Peyer's patch (tissue), 4 donors: ENCODE results near the gene PALS2.

Experiments
- POLR2A ChIP-seq, 2 donors: fragments of 450-650 bp; IDR thresholded peaks; one replicate each; pipeline ENCODE4 v1.5.1; 2017; ENCODE audit warnings: antibody characterized with exemption in 2 of 2, mild to moderate bottlenecking in 2 of 2, moderate library complexity in 2 of 2
- TF ChIP-seq, protein P1 (sequence below), 6 experiments: fragments of 450-650 bp in 4 of 6; fragments of 200-600 bp in 2 of 6; sonication (generic) in 1 of 6; IDR thresholded peaks; one replicate each; pipeline ENCODE4 v1.5.1; 2017 to 2019; ENCODE audit warnings: antibody characterized with exemption in 6 of 6, mild to moderate bottlenecking in 3 of 6, moderate library complexity in 1 of 6

DNA sequence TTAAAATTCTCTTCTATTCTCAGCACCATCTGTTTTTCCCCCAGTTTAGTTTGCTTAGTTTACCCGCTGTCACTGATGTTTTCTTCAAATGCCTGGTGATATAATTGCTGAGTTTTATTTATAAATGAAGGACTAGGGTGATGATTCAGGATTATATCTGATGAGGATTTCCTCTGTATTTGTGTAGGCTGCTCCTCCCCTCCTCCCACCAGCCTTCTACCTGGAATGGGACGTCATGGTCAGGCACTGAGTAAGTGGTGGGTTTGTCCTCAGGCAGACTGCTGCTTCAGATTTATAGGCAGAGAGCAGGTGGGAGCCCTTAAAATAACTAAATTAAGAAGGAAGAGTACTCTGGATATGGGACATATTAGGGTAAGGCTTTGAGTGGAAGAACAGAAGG is 35.8 kb downstream of the PALS2 start:
- TF ChIP-seq, protein P1, sequence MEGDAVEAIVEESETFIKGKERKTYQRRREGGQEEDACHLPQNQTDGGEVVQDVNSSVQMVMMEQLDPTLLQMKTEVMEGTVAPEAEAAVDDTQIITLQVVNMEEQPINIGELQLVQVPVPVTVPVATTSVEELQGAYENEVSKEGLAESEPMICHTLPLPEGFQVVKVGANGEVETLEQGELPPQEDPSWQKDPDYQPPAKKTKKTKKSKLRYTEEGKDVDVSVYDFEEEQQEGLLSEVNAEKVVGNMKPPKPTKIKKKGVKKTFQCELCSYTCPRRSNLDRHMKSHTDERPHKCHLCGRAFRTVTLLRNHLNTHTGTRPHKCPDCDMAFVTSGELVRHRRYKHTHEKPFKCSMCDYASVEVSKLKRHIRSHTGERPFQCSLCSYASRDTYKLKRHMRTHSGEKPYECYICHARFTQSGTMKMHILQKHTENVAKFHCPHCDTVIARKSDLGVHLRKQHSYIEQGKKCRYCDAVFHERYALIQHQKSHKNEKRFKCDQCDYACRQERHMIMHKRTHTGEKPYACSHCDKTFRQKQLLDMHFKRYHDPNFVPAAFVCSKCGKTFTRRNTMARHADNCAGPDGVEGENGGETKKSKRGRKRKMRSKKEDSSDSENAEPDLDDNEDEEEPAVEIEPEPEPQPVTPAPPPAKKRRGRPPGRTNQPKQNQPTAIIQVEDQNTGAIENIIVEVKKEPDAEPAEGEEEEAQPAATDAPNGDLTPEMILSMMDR (IDR thresholded peaks at IDR 0.05) = no peak
- TF ChIP-seq POLR2A (IDR thresholded peaks at IDR 0.05) = no peak
